Activated T-helper 9 cell treated with anti-CD3 and anti-CD28 coated beads, Interleukin-2, amount 50 U/mL, for 16 hours (primary cell): ENCODE measurements around the gene VWA8.
"Not testable (repeated sequence)": the region's sequence is repeated elsewhere in the genome, so short reads cannot be mapped to it uniquely, and the experiment has no call there.

ENCODE experiments used
- DNase-seq: peaks from one replicate; pipeline ENCODE4 v3.0.0-alpha.2; 2020; ENCODE audit warnings: low read depth

Gene VWA8

DNA sequence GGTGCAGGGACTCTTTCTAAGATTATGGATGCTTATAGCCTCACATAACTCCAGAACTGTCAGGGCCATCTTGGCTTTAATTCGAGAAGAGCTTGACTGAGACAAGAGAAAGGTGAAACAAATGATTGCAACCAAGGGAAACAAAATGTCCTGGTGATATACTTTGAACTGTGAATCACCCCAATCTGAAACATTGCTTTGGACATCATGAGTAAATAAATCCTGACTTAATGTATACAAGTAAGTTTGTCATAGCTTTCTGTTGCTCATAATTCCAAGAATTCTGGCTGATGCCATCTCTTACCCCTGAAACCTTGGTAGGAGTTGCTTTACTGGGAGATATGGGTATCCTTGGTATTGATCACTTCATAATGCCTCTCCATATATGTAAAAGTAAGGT is 5.8 kb upstream of the VWA8 start:
- DNase-seq = no peak

DNA sequence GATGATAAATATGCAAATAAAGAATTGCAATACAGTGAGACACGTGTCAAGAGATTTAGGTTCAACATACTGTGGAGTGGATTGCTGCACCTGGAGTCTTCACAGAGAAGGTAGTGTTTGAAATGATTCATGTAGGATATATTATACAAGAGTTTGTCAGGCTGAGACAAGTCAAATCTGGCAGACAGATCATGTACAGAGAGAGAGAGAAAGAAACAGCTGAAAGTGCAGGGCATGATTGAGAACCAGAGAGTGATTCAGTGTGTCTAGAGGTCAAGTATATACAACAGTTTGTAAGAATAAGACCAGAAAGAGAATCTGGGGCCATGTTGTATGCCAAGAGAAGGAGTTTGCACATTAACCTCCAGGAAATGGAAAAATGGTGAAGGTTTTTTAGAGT is 2.1 kb upstream of the VWA8 start:
- no peak for DNase-seq

DNA sequence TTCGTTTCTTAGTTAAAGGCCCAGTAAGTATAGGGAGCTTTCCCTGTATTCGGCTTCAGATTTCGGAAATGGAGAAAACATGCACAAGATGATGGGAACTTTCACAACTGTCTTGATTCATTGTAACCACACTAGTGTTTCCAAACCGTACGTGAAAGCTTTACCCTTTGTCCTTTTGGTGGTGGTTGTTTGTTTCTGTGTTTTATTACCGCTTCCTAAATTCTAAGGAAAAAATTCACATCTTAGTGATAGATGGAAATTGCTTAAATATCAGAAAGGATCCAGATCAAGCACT is 504 bp upstream of the VWA8 start:
- DNase-seq = no peak

DNA sequence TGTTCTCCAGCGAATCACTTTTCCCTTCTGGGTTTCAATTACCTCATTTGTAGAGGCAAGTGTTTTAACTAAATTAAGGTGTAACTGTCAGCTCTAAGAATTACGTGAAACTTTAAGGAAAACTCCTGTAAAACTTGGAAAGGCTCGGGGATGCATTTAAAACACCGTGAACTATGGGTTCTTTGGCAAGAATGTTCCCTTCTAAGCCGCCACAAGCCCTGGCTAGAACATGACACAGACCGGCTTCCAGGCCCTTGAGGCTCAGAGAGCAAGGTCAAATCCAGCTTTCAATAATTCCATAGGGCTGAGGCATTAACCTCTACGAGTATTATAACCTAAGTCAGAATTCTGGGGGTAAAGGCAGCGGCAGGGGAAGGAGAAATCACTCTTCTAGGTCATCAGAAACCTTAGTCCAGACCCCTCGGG is 685 bp downstream of the VWA8 start:
- no peak for DNase-seq

DNA sequence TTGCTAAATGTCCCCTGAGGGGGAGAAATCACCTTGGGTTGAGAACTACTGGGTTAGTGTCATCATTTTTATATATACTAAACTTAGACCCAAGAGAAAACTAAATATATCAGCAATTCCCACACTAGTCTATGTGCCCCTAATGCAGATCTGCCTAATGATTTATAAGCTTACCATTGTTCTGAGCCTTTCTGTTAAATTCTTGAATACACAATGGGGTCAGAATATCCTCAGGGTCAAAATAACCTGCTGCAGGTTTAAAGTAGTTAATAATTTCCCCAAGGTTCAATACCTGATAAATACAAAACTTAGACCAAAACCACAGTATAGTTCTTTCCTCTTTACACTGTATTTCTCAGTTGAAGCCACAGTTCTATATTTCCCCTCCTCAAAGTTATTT is 4.6 kb downstream of the VWA8 start:
- no peak for DNase-seq

DNA sequence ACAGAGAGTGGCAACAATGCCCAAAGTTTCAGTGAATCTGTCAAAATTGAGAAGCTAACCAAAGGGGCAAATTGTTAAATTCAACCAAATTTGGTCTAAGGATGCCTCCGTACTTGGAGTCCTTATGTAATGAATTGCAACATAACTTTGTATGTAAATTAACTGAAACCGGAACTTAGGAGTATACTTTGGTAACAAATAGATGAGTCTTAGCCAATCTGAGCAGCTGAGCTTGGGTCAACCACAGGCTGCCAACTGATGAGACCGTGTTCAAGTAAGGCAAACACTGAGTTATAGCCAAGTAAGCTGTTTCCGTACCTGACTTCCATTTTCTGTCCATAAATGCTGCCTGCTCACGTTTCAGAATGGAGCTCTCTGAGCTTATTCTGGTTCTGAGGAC is 5.3 kb downstream of the VWA8 start:
- DNase-seq = no peak

DNA sequence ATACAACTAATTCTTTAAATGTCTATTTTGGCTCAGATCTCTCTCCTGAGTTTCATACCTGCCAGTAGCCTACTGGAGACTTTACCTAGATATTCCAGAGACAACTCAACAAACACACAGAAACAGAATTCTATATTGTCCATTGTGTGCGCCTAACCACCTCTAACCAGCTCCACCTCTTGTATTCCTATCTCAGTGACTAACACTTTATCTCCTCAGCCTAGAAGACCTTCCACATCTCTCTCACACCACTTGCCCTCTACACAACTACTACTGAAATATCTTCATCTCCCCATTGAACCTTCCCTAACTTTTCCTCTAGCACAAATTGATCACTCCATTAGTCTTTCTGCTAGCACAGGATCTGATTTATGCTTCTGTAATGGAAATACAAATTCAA is 6.7 kb downstream of the VWA8 start:
- no peak for DNase-seq

DNA sequence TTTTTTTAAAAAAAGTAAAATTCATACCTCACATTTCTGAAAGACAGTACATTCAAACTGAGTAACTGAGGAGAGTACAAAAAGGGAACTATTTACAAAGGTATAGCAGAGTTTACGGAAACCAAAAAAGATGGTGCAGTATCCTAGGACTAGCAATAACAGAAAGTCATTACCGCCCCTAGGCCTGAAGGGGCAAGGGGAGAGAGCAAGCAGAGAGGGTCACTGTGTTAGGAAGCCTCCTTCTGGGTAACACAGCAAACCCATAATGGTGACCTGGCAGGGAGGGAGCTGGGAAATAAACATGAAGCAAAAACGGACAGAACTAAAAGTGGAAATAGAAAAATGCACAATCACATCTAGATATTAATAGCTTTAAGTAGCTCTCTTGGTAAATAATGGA is 8.2 kb downstream of the VWA8 start:
- no peak for DNase-seq

DNA sequence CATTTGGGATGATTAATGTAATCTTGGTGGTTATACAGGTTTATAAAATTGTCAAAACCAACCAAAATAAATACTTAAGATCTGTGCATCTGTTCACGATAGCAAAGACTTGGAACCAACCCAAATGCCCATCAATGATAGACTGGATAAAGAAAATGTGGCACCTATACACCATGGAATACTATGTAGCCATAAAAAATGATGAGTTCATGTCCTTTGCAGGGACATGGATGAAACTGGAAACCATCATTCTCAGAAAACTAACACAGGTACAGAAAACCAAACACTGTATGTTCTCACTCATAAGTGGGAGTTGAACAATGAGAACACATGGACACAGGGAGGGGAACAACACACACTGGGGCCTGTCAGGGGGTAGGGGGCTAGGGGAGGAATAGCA is 11.8 kb downstream of the VWA8 start:
- DNase-seq = not testable (repeated sequence)

DNA sequence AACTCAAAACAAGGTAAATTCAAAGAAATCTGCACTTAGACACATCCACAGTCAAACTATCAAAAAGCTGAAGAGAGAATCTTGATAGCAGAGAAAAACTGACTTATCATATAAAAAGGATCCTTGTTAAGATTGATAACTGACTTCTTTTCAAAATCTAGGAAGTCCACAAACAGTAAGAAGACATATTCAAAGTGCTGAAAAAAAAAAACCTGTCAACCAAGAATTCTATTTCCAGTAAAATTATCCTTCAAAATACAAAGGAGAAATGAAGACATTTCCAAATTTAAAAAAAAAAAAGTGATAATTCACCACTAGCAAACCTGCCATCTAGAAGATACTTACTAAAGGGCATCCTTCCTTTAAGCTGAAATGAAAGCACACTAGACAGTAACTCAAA is 15.0 kb downstream of the VWA8 start:
- DNase-seq = no peak

DNA sequence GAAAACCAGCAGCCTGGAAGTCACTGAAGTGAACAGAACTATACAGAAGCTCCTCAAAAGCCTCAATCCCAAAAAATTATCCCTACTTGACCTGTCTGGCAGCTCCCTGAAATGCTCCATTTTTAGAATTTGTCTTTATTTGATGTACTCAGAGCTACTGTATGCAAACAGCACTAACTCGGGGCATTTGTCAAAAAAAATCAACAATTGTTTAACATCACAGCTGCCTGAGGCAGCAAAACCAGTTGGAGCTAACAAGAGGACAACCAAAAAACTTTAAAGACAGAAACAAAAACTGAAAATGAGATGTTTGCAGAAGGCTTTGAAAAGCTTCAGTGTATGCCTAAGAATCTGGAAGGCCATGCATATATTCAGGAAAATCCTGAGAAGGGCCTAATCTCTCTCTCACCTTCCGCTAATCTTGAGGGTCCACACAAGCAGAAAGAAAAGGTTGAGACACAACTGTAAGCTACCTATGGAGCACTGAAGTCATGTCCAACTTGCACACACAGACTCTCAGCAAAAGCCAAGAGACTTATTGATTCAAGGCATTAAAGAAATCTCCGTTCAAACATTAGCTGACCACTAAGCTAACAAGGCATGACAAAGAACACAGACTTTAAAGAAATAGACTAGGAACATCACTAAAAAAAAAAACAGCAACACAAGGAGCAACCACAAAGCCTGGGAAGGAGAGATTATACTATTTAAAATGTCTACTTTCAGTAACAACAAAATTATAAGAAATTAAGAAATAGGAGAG is 16.1 kb downstream of the VWA8 start:
- DNase-seq = no peak

DNA sequence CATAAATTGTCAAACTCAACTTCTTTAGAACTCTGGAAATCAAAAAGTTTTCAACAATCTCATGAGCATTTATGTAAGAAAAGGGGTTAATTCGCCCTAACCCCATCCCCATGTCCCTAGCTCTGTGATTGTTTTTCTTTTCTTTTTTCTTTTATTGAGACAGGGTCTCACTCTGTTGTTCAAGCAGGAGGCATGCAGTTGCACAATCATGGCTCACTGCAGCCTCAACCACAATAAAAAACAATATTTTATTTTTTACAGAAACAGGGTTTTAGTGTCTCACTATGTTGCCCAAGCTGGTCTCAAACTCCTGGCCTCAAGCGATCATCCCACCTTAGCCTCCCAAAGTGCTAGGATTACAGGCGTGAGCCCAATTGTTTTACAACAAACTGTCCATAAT is 16.7 kb downstream of the VWA8 start:
- DNase-seq = no peak

DNA sequence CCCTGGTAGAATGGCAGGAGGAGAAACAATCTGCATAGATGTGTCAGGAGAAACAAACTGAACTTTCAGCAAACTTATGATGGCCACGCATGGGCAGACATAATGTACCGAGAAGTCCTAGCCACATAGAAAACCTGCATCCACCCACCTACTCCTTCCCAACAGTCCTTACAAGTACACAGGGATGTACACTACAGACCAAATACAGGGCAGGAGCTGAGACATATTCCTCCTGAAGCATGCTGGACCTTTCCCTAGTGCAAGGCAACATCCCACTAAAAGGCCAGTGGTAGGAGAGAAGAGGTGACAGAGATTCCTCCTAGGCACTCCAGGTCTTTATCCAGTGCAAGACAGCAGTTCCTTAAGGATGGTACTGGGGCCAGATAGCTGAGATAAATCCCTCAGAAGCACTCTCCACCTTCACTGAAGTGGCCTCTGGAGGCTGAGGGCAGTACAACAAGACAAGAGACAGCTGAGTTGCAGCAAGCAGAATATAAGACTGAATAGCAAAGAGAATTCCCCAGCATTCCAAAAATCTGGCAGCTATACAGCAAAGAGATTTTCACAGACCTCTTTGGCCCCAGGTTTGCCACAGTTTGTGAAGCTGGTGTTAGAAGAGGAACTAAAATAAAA is 18.3 kb downstream of the VWA8 start:
- no peak for DNase-seq

DNA sequence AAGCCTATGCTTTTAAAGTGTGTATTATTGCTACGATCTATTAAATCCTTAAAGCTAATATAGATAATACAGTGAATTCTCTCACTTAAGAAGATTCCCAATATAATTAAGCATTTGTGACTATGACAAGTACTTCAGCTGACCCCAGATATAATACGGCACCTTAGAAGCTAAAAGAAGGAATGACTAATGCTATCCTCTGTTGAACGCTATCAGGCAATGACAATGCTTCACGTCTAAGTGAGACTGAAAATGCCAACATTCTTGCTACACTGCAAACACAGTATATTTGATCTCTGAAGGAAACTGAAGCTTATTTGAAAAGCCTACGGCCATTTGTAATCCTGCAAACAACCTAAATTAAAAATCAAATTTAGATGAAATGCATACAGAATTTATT is 19.7 kb downstream of the VWA8 start:
- DNase-seq = no peak

DNA sequence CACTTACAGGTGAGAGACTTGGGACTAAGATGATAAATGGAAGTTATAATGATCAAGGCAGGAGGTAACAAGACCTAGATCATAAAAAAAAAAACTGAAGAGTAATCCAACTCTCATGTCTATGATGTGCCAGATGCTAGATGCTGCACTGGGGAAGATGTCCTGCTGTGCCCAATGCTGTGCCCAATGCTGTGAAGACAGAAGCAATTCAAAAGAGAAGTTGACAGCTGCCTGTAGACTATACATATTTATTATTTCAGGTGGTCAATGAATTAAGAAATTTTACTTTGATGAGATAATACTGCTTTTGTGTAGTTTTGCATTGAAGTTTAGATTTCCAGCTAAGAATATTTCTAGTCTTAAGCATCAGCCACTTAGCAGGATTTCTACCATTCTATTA is 21.5 kb downstream of the VWA8 start:
- no peak for DNase-seq

DNA sequence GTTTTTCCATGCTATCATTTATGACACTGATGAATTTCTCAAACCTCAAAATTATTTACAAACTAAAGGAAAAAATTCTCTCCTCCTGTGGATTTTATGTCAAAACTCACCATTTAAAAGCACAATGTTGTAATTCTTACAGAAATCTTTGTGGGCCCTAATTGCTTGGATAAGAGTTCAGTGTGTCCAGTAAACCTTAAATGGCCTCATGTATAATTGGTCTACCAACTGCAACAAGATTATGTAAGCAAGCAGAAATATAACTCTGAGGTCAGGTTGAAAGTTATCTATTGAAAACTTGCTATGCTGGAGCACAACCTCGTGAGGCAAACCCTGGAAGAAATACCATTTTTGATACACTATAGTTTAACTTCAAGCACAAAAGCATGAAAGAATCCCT is 22.0 kb downstream of the VWA8 start:
- no peak for DNase-seq

DNA sequence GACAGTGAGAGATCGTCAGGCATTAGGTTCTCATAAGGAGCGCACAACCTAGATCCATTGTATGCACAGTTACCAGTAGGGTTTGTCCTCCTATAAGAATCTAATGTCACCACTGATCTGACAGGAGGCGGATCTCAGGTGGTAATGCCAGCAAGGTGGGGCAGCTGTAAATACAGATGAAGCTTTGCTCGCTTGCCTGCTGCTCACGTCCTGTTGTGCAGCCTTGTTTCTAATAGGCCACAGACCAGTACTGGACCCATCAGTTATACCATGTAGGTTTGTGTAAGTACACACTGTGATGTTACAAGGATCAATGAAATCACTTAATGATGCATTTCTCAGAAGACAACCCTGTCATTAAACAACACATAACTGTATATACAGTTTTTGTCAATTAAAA is 23.5 kb downstream of the VWA8 start:
- DNase-seq = no peak

DNA sequence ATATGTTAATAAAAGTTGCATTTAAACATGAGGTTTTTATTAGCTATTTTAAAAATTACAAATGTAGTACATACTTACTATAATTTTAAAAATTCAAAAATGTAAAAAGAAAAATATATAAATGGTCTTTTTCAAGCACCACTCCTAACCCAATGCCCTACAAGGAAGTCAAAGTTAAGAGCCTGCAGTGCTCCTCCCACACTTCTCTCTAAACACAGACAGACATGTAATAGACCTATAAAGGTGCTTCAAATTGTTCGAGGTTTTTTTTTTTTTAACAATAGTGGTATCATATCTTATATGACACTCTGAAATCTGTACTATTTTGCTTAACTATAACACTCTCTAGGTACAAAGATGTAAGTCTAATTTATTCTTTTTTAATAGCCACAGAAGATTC is 25.4 kb downstream of the VWA8 start:
- DNase-seq = no peak

DNA sequence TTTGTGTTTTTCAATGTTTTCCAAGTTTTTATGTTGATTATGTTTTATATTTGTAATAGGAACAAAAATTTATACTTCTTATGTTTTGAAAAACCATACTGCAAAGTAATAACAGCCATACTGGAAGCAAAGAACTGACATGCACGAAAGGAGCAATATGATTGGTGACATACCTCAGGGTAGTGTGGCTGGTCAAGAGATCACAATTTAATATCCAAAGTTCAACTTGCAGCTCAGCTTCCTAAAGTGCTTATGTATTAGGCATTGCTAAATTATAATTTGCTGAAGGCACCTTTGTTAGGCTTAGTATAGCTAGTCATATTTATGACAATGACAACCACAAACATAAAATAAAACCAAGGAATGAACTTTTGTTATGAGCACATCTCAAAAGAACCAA is 25.9 kb downstream of the VWA8 start:
- no peak for DNase-seq

DNA sequence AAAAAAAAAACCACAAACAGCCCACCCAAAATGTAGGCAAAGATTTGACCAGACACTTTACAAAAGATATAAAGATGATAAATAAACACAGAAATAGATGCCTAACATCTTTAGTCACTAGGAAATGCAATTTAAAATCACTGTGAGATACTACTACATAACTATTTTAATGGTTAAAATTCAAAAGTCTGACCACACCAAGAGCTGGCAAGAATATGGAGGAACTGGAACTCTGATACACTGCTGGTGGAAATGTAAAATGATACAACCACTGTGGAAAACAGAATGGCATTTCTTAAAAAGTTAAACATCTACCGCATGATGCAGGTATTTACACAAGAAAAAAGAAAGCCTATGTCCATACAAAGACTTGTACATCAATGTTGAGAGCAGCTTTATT is 26.8 kb downstream of the VWA8 start:
- DNase-seq = no peak

DNA sequence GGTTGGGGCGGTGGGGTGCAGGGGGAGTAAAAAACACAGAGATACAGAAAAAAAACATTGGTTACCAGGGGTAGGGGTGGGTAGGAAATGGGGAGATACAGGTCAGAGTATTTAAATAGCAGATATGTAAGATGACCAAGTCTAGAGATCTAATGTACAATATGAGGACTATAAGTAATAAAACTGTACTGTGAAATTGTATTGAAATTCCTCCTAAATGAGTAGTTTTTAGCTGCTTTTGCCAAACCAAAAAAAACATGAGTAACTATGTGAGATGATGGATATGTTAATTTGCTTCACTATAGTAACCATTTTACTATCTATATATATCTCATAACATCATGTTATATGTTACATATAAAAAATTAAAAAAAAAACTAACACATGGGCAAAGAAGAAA is 29.6 kb downstream of the VWA8 start:
- DNase-seq = no peak

DNA sequence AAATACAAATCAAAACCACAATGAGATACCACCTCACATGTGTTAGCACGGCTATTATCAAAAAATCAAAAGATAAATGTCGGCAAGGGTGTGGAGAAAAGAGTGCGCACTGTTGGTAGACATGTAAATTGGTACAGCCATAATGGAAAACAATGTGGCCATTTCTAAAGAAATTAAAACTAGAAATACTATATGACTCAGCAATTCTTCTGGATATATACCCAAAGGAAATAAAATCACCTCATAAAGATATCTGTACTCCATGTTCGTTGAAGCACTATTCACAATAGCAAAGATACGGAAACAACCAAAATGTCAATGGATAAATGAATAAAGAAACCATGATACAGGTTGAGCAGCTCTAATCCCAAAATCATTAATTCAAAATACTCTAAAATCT is 30.8 kb downstream of the VWA8 start:
- DNase-seq = no peak

DNA sequence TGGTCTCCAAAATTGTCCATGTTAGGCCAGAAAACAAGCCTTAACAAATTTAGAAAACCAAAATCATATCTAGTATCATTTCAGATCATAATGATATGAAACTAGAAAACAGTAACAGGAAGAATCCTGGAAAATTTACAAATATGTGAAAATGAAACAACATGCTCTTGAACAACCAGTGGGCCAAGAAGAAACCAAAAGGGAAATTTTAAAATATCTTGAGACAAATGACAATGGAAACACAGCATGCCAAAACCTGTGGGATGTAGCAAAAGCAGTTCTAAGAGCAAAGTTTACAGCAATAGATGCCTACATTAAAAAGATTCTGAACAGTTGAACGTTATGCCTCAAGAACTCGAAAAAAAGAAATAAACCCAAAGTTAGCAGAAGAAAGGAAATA is 32.6 kb downstream of the VWA8 start:
- DNase-seq = no peak

DNA sequence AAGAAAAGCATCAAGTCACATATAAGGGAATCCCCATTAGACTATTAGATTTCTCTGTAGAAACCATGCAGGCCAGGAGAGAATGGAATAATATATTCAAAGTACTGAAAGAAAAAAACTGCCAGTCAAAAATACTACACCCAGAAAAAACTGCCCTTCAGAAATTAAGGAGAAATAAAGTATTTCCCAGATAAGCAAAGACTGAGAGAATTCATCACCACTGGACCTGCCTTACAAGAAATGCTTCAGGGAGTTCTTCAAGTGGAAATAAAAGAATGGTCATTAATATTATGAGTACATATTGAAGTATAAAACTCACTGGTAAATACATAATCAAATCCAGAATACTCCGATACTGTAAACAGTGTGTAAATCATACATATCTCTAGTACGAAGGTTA is 35.9 kb downstream of the VWA8 start:
- DNase-seq = no peak
